Measurements from ENCODE around the gene CHAC1.

CHAC1 gene

DNA sequence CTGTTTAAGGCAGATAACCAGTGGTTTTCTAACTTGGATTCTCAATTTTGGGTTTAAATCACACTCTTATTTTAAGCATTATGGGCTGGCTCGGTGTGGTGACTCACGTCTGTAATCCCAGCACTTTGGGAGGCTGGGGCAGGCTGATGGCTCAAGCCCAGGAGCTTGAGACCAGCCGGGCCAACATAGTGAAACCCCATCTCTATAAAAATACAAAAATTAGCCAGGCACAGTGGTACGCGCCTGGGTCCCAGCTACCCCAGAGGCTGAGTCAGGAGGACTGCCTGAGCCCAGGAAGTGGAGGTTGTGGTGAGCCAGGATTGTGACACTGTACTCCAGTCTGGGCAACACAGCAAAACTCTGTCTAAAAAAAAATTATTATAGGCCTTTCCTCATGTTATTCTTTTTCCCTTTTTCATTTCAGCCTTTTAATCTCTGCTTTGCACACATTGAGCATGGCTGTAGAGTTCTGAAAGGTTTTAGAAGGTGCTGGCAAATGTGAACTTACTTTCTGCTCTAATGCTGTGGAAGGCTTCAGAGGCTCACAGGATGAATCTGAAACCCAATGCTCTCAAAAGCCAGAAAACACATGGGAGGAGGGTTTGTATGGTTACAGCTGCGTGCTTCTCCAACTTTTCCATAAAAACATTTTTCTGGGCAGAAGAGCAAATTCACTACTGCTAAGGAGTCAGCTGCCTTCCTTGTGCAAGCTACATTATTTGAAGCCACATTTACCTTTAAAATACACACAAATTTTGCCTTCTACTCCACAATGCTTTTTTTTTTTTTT, 32.5 kb downstream of the CHAC1 start:
- no peak for DNase-seq (ENCODE audit: low spot score)

DNA sequence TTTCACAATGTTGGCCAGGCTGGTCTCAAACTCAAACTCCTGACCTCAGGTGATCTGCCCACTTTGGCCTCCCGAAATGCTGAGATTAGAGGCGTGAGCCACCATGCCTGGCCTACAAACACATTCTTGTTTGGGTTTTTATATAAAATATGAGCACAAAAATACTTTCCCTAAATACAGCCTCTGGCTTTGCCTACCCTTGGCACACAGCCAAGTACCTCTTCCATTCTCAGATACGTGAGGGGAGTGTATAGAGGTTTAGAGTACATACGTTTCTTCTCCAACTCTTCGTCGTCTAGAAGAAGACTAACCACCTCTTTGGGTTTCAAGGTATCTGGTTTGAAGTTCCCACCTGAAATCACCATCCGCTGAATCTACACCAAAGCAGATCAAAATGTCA, 33.5 kb downstream of the CHAC1 start:
- DNase-seq (ENCODE audit: low spot score), result no peak

DNA sequence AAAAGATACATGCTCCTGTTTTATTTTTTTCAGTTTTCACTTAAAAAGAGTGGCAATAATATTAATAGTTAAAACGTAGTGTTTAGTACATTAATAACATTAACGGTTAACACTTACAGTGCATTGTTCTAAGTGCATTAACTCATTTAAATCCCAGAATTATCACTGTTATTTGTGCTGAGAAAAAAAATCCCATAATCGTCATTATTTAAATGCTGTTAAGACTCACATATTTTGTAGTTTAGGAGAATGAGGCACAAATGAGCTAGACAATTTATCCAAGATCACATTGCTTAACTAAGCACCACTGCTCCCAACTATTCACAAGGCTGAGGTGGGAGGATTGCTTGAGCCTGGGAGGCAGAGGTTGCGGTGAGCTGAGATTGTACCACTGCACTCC, 34.9 kb downstream of the CHAC1 start:
- no peak for DNase-seq (ENCODE audit: low spot score)

DNA sequence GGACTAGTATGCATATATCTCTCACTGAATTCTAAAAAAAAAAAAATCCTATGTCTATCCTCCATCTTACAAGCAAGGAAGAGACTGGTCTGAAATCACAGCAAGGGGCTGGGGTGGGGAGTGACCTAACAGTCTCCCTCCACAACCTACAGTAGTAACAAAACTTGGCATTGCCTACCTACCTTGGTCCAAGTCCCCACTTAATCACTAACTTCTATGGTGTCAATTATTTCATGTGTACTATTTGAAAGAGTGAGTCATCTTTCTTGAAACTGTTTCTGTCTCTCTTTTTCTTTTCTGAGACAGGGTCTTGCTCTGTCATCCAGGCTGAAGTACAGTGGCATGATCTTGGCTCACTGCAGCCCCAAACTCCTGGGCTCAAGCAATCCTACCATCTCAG, 36.8 kb downstream of the CHAC1 start:
- DNase-seq (ENCODE audit: low spot score), result no peak

DNA sequence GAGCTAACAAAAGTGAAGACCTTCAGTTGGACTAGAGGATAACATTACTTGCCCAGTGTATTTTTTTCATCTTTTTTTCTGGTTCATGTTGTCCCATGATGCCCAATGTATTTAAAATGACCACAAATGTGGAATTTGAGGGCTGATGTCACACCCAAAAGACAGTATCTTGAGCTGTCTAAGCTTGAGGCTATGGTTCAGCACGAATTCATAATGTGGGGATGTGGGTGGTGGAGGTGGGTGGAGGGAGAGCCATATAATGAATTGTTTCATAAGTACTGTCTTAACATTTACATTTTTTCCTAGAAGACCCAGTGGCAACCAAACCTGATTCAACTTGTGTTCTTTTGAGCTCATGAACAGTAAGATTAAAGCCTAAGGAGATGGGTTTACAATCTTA, 37.5 kb downstream of the CHAC1 start:
- DNase-seq (ENCODE audit: low spot score), result no peak

DNA sequence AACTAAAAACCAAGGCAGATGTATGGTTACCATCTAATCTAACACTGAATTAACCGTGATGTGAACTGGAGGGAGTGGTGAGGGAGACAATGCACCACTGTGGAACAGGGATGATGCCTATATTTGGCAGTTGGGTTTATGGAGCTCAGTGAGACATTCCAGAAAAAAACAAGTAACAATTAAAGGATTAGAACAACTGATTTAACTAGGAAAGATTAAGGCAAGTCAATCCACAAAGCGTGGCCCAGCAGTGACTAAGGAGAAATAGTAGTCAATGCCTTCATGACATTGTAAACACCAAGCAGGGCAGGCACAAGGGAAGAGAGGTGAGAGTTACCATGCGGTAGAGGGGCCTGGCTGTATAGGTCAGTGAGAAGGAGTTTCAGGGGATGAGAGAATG, 38.1 kb downstream of the CHAC1 start:
- no peak for DNase-seq (ENCODE audit: low spot score)

DNA sequence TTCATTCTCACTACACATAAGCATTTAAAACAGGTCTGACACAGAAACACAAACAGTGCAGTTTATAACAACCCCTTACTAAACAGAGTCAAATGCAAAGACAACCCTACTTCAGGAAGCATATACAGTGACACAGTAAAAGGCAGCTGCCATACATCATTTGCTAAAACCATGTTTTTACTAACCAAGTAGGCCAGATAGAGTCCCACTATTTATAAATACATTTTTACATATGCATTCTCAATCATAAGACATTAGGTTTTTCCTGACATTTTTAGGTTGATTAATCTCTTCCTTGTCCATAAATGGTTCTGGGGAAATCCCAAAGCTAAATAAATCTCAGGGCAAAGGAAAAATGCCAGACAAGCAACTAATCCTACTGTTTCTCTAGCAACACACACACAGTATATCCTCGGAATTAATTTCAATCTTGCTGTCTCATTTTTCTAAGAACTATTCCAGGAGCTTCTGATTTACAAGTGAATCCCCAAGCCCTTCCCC, 39.0 kb downstream of the CHAC1 start:
- DNase-seq (ENCODE audit: low spot score), result peak; percentile 61

DNA sequence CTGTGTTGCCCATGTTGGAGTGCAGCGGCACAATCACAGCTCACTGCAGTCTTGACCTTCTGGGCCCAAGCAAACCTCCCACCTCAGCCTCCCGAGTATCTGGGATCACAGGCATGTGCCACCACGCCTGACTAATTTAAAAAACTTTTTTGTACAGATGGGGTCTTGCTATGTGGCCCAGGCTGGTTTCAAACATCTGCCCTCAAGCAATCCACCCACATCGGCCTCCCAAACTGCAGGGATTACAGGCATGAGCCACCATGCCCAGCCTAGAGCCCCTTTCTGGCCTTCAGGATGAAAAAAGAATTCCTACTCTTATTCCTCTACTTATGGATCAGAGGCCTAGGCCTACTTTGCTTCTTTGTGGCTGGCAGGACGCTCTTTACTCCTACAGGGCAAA, 39.6 kb downstream of the CHAC1 start:
- no peak for DNase-seq (ENCODE audit: low spot score)

DNA sequence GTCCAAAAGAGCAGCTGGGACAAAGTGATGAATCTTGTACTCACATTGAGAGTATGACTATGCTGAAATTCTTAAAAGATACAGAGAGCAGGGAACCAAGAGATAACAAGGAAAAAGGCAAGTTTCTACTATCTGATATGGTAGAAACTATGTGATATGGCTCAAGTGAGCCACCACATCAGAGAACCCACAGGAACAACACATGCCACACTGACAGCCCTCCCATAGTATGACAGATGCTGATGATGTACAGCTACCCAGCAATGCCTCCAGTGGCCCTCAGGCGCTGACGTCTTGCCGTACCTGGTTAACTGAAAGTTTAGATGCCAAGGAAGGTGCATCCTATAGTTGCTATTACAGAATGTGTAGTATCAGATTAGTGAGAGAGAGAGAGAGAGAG, 42.4 kb downstream of the CHAC1 start:
- DNase-seq (ENCODE audit: low spot score), result no peak

DNA sequence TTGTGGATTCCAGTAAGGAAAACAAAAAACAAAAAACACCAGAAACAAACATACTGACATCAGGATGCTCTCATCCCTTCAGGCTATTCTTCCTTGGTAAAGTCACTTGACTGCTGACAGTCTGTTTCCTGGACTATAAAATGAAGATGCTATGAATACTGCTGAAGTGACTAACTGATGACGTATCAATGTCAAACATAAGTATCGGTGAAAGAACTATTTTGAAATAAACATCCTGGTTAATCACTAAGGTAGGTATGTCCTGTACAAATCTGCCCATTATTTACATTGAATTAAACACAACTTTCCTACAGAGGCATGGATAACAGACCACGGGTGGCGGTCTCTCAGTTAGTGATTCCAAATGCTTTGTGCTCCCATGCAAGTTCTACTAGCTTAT, 45.9 kb downstream of the CHAC1 start:
- peak; percentile 38 for DNase-seq (ENCODE audit: low spot score)

DNA sequence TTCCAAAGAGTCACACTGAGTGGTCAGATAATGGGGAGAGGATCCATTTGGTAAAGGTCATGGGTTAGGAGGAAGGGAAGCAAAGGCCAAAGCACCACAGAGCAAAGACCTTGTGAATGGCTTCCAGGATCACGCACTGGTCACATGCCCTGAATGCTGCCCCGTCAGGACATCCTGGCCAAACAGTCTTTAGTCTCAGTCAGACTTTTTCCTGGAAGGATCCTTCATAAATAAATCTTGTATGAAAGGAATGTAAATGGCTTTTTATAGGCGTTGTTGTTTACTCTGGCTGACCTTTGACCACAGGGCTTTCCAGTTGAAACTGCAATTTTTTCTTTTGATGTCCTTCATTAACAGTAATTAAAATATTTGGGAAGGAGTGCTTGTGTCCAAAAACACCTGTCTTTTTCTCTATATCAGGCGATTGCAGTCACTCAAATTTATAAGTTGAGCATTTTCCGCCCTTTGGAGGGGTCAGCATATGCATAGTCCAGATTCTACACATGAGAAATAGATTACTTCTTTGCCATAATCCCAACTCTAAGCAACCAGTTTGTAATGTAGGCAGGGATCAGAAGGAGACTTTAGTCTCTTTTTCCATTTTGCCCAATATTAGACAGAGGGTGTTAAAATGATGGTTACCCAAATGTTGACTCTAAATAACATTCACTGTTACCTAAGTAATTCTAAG, 48.4 kb downstream of the CHAC1 start:
- DNase-seq (ENCODE audit: low spot score), result no peak

DNA sequence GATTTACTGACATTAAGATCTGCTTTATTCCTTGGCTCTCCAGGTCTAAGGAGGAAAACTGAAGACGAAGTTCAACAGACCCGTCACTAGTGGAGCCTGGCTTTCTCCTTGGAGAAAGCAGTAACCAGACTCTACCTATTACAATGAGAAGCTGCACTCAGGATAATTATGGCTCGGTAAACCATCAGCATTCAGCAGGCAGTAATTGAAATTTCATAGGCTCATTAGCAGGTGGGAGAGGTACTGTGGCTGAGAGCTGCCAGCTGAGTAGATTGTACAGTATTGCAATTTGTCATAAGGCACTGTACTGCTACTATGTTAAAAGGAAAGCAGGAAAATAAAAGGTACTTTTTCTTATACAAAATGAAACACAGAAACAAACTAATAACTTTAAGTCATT, 51.2 kb downstream of the CHAC1 start:
- no peak for DNase-seq (ENCODE audit: low spot score)

All from hepatic stellate cell (primary cell).